ENCODE data around the gene FAM151B. TPM values are rescaled to one million over a fixed set of nuclear protein-coding genes. Genes with fewer than 3 reads are reported as not detected.

FAM151B gene
- total and polyA plus RNA-seq, 2 of the 13 experiments (the other 11 are each of a cell fraction or from before 2014, with no cell fraction given), result 0.61 to 1.0 TPM

- TF ChIP-seq PRDM15 (CRISPR knock-in tag; IDR thresholded peaks at IDR 0.05) (peak; percentile 58; the same call in 1 of the 2 replicates), ZNF660 (CRISPR knock-in tag; IDR thresholded peaks at IDR 0.05; ENCODE audit: borderline replicate concordance, low read depth) (no peak), ZNF710 (CRISPR knock-in tag; IDR thresholded peaks at IDR 0.05; ENCODE audit: borderline replicate concordance) (0 out of 2 replicates have a peak, but pooled peaks have one; percentile 35), GLI4 (CRISPR knock-in tag; IDR thresholded peaks at IDR 0.05; ENCODE audit: borderline replicate concordance) (peak; percentile 27; the same call in 1 of the 2 replicates), ZNF275 (CRISPR knock-in tag; IDR thresholded peaks at IDR 0.05; ENCODE audit: borderline replicate concordance) (no peak; the same call in 1 of the 2 replicates), PITX1 (CRISPR knock-in tag; IDR thresholded peaks at IDR 0.05) (peak; percentile 78), HOXA5 (CRISPR knock-in tag; IDR thresholded peaks at IDR 0.05) (peak; percentile 74), ZNF564 (CRISPR knock-in tag; IDR thresholded peaks at IDR 0.05) (no peak), ZNF790 (CRISPR knock-in tag; IDR thresholded peaks at IDR 0.05; ENCODE audit: borderline replicate concordance) (no peak), U2AF1 (optimal IDR thresholded peaks at IDR 0.05; ENCODE audit: low read depth, low read length) (no peak), RBAK (CRISPR knock-in tag; IDR thresholded peaks at IDR 0.05) (no peak), RFXAP (CRISPR knock-in tag; IDR thresholded peaks at IDR 0.05; ENCODE audit: borderline replicate concordance) (peak; percentile 64), ZKSCAN8 (CRISPR knock-in tag; IDR thresholded peaks at IDR 0.05; ENCODE audit: borderline replicate concordance) (no peak), TEAD3 (CRISPR knock-in tag; optimal IDR thresholded peaks at IDR 0.05; ENCODE audit: borderline replicate concordance) (no peak)
These were observed at the start of gene FAM151B (continued) for GRCh38 chr5:80487829-80488721.

All from HepG2 (cell line).